Fibroblast of the conjunctiva (primary cell): Measurements from ENCODE around the gene OTOGL.
A peak's percentile ranks its signal among the peaks of the same experiment; 100 is the strongest.
"Not testable (repeated sequence)": the region's sequence is repeated elsewhere in the genome, so short reads cannot be mapped to it uniquely, and the experiment has no call there.

Experiments
- DNase-seq: peaks from one replicate; pipeline ENCODE4 v3.0.0-alpha.2; 2010; ENCODE audit warnings: low read depth

The OTOGL gene

GRCh38 chr12:80135624-80136023 is 36.3 kb downstream of the OTOGL start:
- no peak for DNase-seq

- no peak for DNase-seq
These were observed 40.7 kb downstream of the OTOGL start for GRCh38 chr12:80140005-80140404.

GRCh38 chr12:80142640-80143039 is 43.3 kb downstream of the OTOGL start:
- DNase-seq, result no peak

DNA sequence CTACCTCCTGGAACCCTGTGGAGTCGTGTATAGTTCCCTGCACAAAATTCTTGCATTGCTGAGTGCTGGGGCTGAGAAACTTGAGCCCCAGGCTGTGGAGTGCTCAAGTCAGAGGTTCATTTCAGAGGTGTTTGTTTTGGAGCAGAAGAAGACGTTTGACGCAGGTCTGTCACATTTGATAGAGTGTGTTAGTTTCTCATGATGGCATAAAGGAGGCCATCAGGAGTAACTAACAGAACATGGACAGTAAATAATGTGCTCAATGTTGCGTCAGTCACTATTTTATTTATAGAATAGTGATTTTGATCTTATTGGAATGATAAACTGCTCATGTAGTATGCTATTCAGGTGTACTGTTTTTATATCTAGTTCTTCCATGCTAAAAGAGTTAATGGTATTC is 44.2 kb downstream of the OTOGL start:
- no peak for DNase-seq

DNA sequence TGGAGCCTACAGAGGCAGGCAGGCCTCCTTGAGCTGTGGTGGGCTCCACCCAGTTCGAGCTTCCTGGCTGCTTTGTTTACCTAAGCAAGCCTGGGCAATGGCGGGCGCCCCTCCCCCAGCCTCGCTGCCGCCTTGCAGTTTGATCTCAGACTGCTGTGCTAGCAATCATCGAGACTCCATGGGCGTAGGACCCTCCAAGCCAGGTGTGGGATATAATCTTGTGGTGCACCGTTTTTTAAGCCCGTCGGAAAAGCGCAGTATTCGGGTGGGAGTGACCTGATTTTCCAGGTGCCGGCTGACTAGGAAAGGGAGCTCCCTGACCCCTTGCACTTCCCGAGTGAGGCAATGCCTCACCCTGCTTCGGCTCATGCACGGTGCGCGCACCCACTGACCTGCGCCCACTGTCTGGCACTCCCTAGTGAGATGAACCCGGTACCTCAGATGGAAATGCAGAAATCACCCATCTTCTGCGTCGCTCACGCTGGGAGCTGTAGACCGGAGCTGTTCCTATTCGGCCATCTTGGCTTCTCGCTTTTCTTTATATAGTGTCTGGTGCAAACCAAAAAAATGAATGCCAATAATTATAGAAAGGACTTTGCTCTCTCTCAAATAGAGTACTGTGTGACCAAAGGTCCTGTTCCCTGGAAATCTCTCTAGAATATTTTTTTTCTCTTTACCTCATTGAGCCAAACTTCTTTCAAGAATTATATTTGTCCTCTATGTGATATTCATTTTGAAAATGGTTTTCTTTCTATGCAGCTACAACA is 50.4 kb downstream of the OTOGL start:
- not testable (repeated sequence) for DNase-seq

DNA sequence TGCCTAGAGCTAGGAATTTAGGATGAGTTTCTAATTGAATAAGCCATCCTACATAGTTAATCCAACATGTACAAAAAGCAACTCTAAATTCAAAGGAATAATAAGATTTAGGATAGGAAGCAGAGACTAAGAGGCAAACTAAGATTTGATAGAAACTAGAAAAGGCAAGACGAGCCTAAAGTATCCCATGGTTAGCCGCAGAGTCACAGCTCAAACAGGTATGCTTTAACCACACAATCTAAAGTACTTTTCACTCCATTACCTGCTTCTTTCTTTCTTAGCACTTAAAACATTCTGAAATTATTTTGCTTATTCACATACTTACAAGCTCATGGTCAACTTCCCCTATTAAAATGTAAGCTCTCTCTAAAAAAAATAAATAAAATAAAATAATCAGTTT is 51.8 kb downstream of the OTOGL start:
- no peak for DNase-seq

DNA sequence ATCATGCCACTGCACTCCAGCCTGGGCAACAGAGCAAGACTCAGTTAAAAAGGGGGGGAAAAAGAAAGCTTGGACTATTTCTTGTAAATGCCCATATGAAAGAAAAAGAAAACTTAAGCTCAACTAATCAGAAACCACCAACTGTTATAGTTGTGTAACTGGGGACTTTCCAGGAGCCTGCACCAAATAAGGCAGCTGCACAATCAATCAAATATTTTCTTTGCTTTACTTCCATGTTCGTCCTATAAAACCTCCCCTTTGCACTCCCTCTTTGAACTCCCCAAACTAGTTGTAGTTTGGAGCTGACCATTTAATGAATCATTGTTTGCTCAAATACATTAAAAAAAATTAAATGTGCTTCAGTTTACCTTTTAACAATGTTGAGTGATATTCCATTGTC is 54.9 kb downstream of the OTOGL start:
- no peak for DNase-seq

DNA sequence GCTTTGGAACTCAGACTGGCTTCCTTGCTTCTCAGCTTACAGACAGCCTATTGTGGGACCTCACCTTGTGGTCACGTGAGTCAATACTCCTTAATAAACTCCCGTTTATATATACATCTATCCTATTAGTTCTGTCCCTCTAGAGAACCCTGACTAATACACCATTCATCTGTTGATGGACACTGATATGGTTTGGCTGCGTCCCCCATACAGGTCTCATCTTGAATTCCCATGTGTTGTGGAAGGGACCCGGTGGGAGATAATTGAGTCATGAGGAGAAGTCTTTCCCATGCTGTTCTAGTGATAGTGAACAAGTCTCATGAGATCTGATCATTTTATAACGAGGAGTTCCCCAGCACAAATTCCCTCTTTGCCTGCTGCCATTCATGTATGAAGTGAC is 57.0 kb downstream of the OTOGL start:
- no peak for DNase-seq

- DNase-seq, result no peak
These were observed 58.3 kb downstream of the OTOGL start for GRCh38 chr12:80157645-80158044.

- DNase-seq, result peak; percentile 8
These were observed 62.3 kb downstream of the OTOGL start for GRCh38 chr12:80161612-80162011.

- DNase-seq, result no peak
These were observed 62.8 kb downstream of the OTOGL start for GRCh38 chr12:80162177-80162576.

DNA sequence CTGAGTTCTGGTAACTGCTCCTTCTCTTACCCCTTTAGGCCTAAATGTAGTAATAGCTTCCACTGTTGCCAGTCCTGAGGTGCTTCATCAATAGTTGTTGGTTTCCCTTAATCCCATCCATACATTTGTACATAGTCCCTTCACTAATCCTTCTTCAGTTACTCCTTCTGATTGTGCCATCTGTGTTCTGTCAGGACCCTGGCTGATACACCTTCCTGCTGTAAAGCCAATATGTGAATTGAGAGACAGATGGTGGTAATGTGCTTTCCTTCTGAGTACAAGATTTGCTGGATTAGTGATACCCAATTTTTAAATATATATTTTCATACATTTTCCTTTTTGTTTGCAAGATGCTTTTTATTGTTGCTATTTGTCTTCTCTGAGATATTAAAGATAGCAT is 66.4 kb downstream of the OTOGL start:
- DNase-seq, result no peak

GRCh38 chr12:80166751-80167150 is 67.4 kb downstream of the OTOGL start:
- no peak for DNase-seq

DNA sequence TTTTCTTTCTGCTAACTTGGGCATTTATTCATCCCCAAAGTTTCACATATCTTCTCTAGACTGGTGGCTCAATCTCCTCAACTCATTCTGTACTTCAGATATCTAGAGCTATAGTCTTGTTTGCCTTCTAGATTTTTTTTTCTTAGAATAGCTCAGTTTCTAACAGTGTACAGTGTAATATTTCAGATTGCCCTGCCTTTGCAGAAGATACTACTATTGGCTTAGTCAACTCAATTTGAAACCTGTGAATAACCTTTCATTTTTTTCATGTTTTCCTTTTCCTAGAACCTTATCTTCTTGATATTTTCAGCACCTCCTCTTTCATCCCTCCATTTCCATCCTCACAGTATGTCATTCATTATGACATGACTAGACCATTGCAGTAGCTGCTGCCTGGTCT is 69.6 kb downstream of the OTOGL start:
- DNase-seq, result no peak

- no peak for DNase-seq
These were observed 71.6 kb downstream of the OTOGL start for GRCh38 chr12:80170915-80171314.

DNA sequence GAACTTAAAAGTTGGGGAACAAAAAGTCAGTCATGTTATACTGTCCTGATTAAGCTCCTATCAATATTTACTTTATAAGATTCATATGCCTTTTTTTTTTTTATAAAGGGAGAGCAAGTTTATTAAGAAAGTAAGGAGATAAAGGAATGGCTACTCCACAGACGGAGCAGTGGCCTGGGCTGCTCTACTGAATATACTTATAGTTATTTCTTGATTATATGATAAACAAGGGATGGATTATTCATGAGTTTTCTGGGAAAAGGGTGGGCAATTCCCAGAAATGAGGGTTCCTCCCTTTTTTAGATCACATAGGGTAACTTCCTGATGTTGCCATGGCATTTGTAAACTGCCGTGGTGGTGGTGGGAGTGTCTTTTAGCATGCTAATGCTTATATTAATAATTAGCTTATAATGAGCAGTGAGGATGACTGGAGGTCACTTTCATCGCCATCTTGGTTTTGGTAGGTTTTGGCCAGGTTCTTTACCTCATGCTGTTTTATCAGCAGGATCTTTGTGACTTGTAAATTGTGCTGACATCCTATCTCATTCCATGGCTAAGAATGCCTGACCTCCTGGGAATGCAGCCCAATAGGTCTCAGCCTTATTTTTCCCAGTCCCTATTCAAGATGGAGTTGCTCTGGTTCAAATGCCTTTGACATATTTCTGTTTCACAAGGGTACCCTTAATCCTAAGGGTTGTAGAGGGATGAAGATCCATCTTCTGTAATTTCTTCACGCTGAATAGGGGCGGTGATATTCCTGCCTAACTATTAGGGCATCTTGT is 73.9 kb downstream of the OTOGL start:
- DNase-seq, result no peak

DNA sequence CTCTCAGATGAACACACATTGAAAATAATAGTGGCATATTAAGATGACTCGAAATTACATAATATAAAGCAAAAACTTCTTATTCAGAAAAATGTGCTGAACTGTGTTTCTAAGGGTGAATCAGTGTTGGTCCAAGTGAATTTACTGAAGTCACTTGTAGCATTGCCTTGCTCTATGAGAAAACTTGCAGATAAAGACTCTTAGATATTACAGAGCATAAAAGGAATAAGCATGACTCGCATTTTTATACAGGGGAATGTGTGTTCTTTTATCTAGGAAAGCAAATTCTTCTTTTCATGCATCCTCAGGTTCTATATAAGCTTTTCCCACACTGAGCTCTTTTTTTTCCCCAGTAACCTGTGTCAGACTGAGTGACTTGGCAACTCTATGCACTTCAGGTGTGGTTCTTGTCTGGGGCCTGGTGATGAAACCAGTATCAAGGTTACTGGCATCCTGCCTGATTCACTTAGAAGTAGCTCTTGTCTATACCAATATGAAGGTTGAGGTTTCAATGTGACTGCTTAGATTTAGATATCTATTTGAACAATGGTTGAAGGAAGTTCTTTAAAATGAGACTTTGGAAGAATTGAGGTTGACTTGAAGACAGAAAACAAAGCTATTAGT is 76.1 kb downstream of the OTOGL start:
- DNase-seq, result no peak

- no peak for DNase-seq
These were observed 77.4 kb downstream of the OTOGL start for GRCh38 chr12:80176706-80177105.

GRCh38 chr12:80178846-80179245 is 79.5 kb downstream of the OTOGL start:
- no peak for DNase-seq

GRCh38 chr12:80183939-80184338 is 84.6 kb downstream of the OTOGL start:
- no peak for DNase-seq

DNA sequence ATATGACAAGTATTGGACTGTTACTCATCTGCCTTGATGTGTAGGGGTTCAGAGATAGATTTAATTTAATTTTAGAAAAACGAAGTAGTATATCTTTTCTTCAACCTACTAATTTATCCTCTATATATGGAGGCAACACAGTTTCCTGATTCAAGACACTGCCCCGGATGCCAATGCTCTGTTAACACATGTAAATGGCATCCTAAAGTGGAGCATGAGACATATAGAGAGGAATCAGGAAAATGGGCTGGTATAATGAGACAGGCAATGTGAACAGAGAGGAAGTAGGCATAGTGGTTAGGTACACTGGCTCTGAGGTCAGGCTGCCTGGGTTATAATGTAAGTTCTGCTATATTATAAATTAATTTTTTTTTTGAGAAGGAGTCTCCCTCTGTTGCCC is 85.6 kb downstream of the OTOGL start:
- DNase-seq, result no peak

DNA sequence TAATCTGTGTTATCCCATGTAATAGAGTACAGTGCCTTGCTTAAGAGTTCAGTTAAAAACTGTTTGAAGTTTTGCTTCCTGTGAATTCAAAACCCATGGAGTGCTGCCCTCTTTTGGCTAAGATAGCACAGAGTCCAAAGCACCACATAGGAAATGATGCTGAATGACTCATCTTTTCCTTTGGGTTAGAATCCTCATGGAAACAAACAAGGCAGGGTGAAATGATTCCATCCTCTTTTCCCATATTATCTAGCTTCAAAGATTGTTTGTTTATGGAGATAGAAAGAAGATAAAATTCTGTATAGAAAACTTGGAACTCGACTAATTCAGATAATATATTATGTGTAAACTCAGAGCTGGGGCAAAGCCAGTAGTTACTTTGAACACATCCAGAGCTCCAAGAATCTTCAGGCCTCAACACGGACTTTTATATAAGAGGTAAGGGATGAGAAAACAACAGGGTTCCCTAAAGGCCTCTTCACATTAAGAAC is 87.4 kb downstream of the OTOGL start:
- DNase-seq, result peak; percentile 94

- no peak for DNase-seq
These were observed 88.3 kb downstream of the OTOGL start for GRCh38 chr12:80187660-80188090.
